Mucosa of descending colon (tissue), 3 donors: ENCODE measurements around the gene ST7L. TPM values are rescaled to one million over a fixed set of nuclear protein-coding genes. Genes with fewer than 3 reads are reported as not detected.
A peak's percentile ranks its signal among the peaks of the same experiment; 100 is the strongest.
"Not testable (repeated sequence)": the region's sequence is repeated elsewhere in the genome, so short reads cannot be mapped to it uniquely, and the experiment has no call there.

ENCODE experiments used
- ATAC-seq: fragments of 200-7000 bp; cut with Tn5 transposase; one replicate; pipeline ENCODE4 v1.9.1; 2020; ENCODE audit warnings: mild to moderate bottlenecking, moderate library complexity
- DNase-seq, 3 donors: peaks; one replicate each; pipeline ENCODE4 v3.0.0-alpha.2; 2020
- H3K36me3 ChIP-seq: fragments of 200-600 bp; one replicate; pipeline ENCODE4 v1.8.0; 2021; ENCODE audit warnings: low read depth, mild to moderate bottlenecking
- H3K4me1 ChIP-seq: fragments of 200-600 bp; one replicate; pipeline ENCODE4 v1.8.0; 2021; ENCODE audit warnings: low read depth, mild to moderate bottlenecking
- H3K4me3 ChIP-seq: fragments of 200-600 bp; one replicate; pipeline ENCODE4 v1.8.0; 2021; ENCODE audit warnings: mild to moderate bottlenecking
- H3K9me3 ChIP-seq: fragments of 200-600 bp; one replicate; pipeline ENCODE4 v1.8.0; 2021; ENCODE audit warnings: mild to moderate bottlenecking
- intact Hi-C, 2 donors: fragments of 100-400 bp; cut with DNase I in 1 of 2; cut with micrococcal nuclease in 1 of 2; formaldehyde crosslinking; loops; one replicate each; pipeline versions ENCODE4 v1.11.0 to v1.11.1; 2022; cut with DNase I, micrococcal nuclease
- total RNA-seq, 3 donors: library from RNA; stranded (reverse); fragmentation: NEBNext Ultra II Directional in 2 of 3; extraction: Animal tissue kit (Norgen Biotek cat#: 25700) in 2 of 3; gene quantifications; one replicate each; pipeline versions ENCODE4 v1.2.1 to v1.2.4, GENCODE V29; 2021 to 2023
- TF ChIP-seq, protein P1 (sequence below): fragments of 200-600 bp; IDR thresholded peaks from one replicate; pipeline ENCODE4 v1.8.0; 2022; ENCODE audit warnings: antibody characterized with exemption, mild to moderate bottlenecking
- donor health status: DM: no; HTN: no; CAD: no; lungs with moderate emphysema.
- donor health status: DM: no; HTN: no; CAD: no.
- donor health status: DM: no; HTN: yes; CAD: no.

The ST7L gene
- total RNA-seq, 3 donors from 2014 or later: 15.9 to 21.2 (median 21.1) TPM

DNA sequence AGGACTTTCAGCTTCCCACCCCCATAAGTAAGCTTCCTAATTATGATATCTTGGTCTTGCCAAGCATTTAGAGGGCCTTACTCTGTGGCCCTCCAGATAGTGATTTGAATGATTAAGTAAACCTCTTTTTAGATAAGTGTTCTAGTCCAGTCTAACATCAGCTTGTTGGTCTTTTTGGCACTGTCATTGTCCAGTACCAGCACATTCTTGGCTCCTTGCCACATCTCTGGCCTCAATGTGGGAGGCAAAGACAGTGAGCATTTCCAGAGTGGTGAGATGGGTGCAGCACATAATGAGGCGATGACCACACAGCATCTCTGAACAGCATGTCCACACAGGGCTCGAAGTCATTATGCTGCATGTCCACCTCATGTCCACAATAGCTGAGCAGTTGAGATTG, 6.8 kb upstream of the ST7L start:
- intact Hi-C loops: no loop called here
- no peaks in the 10 kb centered on the region for H3K9me3 ChIP-seq
- no peak overlapping the region for H3K4me3 ChIP-seq
- peaks cover 28% of the 10 kb centered on the region for H3K4me1 ChIP-seq
- no peaks in the 10 kb centered on the region for H3K36me3 ChIP-seq
- DNase-seq (no peak), ATAC-seq (no peak)
- TF ChIP-seq, protein P1, sequence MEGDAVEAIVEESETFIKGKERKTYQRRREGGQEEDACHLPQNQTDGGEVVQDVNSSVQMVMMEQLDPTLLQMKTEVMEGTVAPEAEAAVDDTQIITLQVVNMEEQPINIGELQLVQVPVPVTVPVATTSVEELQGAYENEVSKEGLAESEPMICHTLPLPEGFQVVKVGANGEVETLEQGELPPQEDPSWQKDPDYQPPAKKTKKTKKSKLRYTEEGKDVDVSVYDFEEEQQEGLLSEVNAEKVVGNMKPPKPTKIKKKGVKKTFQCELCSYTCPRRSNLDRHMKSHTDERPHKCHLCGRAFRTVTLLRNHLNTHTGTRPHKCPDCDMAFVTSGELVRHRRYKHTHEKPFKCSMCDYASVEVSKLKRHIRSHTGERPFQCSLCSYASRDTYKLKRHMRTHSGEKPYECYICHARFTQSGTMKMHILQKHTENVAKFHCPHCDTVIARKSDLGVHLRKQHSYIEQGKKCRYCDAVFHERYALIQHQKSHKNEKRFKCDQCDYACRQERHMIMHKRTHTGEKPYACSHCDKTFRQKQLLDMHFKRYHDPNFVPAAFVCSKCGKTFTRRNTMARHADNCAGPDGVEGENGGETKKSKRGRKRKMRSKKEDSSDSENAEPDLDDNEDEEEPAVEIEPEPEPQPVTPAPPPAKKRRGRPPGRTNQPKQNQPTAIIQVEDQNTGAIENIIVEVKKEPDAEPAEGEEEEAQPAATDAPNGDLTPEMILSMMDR: no peak

DNA sequence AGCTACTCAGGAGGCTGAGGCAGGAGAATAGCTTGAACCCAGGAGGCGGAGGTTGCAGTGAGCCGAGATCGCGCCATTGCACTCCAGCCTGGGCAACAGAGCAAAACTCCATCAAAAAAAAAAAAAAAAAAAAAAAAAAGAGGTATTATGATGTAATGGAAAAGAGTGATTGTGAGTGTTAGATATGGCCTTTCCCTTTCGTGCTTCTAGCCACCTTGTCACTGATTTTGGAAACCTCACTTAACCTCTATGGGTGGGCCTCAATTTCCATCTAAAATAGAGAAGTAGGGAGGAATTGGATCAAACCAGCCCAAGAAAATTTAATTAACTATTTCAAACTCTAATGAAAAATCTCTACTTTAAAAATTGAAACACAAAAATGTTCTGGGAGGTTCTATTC, 5.6 kb upstream of the ST7L start:
- DNase-seq, ATAC-seq, intact Hi-C loops, H3K36me3 ChIP-seq, H3K4me3 ChIP-seq, H3K9me3 ChIP-seq: not testable (repeated sequence)
- peaks cover 26% of the 10 kb centered on the region for H3K4me1 ChIP-seq

DNA sequence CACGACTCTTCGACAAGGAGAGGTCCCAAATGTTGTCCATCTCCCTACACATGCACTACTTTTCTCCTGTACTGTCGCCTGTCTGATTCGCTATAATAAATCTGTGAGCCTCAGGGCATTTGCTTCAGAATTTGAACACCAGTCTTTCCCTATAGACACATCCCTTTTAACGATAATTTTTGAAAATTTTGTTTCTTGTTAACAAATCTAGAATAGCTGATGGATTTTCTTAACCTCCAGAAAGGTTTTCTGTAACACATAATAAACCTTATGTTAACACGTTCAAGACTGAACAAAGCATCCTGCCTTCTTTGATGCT, 1.4 kb upstream of the ST7L start:
- peaks cover 20% of the 10 kb centered on the region for H3K4me1 ChIP-seq
- intact Hi-C loops: no loop called here
- no peak for DNase-seq
- no peaks in the 10 kb centered on the region for H3K9me3 ChIP-seq
- H3K36me3 ChIP-seq: no peaks in the 10 kb centered on the region
- no peak for ATAC-seq
- peak overlapping the region; percentile 87 for H3K4me3 ChIP-seq
- TF ChIP-seq, protein P1: no peak

DNA sequence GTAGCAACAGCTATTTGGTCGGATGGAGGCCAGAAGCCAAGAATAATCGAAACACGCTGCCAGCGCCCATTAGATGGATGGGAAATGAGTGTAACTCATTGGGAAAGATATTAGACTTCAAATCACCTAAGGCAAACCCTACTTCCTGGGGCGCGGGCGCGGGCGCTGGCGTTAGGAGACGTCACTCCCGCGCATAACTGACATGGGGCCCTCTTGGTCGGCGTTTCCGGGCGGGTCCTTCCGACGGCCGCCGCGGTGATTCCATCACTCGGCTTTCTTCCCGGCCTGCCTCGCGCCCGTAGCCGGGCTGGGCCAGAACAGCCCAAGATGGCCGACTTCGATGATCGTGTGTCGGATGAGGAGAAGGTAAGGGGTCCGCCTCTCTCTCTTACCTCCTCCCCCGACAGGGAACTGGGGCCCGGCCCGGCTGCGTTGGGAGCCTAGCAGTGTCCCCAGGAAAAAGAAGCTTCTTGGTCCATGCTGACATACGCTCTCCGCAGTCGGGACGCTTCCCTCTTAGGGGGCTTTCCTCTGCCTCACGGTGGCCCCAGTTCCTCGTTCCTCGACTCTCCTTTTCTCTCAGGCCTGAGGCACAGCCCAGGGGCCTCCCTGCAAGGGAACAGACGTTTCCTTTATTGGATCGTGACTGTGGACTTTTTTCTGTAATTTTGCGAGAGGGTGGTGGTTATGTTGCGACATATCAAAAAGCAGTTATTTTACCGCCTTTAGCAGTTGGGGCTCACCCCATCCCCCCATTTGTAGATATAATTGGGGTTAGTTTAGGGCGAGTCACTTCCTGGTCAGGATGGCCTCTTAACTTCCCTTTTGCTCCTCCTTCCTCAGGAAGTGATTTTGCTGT, 806 bp upstream of the ST7L start, which contains the start of gene CAPZA1:
TSS of gene CAPZA1 (plus strand) at position 315 of the 859 bp plus-strand sequence. CDS start at position 328, 13 bp downstream.
- Histone ChIP-seq H3K9me3 (no peaks in the 10 kb centered on the region), H3K36me3 (no peaks in the 10 kb centered on the region), H3K4me1 (peaks cover 20% of the 10 kb centered on the region), H3K4me3 (peak within 1 kb of the TSS; percentile 87)
- TF ChIP-seq, protein P1: no peak
- ATAC-seq (peak; percentile 95), DNase-seq (peak; percentile 93 to 97 (median 94))
- intact Hi-C loops: loop anchor here in 1 of 2 donors (10.0 kb wide), 2 partner anchors 115 to 225 kb away; partner anchors contain the start of genes CTTNBP2NL and WNT2B

DNA sequence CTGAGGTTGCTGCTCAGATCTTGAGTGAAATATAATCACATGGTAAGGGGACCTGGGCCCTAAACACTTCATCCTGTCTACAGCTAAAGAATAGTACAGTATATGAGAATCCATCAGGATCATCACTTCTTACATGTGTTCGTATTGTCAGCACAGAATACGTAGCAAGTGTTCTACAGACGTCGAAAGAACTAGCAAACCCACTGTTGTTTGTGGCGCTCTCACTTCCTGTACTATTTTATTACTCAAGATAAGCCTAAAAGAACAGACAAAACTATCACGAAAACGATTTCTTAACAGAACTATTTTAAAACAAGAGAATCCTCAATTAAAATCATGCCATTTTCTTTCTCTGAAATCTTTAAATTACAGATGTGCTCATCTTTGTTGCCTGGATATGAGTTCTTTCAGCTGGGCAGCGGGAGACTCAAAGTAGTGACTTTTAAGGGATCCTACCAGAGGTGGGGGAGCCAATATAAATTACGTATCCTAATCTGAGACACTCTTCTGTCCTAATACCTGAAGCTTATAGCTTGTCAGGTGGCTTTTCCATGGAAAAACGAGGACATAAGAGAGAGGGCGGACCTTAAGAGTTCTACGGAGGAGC, 724 bp downstream of the ST7L start:
- intact Hi-C loops: loop anchor here in 1 of 2 donors (10.0 kb wide), 2 partner anchors 113 to 223 kb away; partner anchors contain the start of genes CTTNBP2NL and WNT2B
- peak overlapping the region; percentile 87 for H3K4me3 ChIP-seq
- ATAC-seq (peak; percentile 26), DNase-seq (peak in 1 of 3 donors; percentile 45)
- TF ChIP-seq, protein P1: no peak
- no peaks in the 10 kb centered on the region for H3K36me3 ChIP-seq
- H3K4me1 ChIP-seq: peaks cover 20% of the 10 kb centered on the region
- H3K9me3 ChIP-seq: no peaks in the 10 kb centered on the region
